GM18951 (cell line): ENCODE data around the gene PPP6R2.
"Not testable (repeated sequence)": the region's sequence is repeated elsewhere in the genome, so short reads cannot be mapped to it uniquely, and the experiment has no call there.

ENCODE experiments used
- POLR2A ChIP-seq: IDR thresholded peaks from 4 replicates; pipeline ENCODE4 v1.6.1; 2011; ENCODE audit warnings: mild to moderate bottlenecking; ENCODE audit not compliant: insufficient read length, insufficient read depth; ENCODE audit errors: extremely low read depth
- in situ Hi-C: fragments of 300-500 bp; cut with MboI; formaldehyde crosslinking; loops from one replicate; pipeline ENCODE4 v1.12.0; 2022; ENCODE audit warnings: low sequenced_read_pairs, mixed read lengths, inconsistent platforms; ENCODE audit not compliant: unreplicated experiment

The PPP6R2 gene

GRCh38 chr22:50400406-50400805, 57.3 kb downstream of the PPP6R2 start:
- in situ Hi-C loops: no loop called here
- TF ChIP-seq POLR2A: no peak

- TF ChIP-seq POLR2A: no peak
- in situ Hi-C loops: no loop called here
These were observed 57.8 kb downstream of the PPP6R2 start for GRCh38 chr22:50400931-50401330.

GRCh38 chr22:50401907-50402306, 58.8 kb downstream of the PPP6R2 start:
- in situ Hi-C loops: no loop called here
- TF ChIP-seq POLR2A: no peak

- in situ Hi-C loops: no loop called here
- TF ChIP-seq POLR2A: no peak
These were observed 60.6 kb downstream of the PPP6R2 start for GRCh38 chr22:50403701-50404101.

GRCh38 chr22:50406416-50407170, 63.5 kb downstream of the PPP6R2 start:
- in situ Hi-C loops: no loop called here
- TF ChIP-seq POLR2A: no peak

- in situ Hi-C loops: no loop called here
- TF ChIP-seq POLR2A: no peak
These were observed 65.2 kb downstream of the PPP6R2 start for GRCh38 chr22:50408311-50408710.

- in situ Hi-C loops: not testable (repeated sequence)
These were observed 65.8 kb downstream of the PPP6R2 start for GRCh38 chr22:50408954-50409353.

- no peak for TF ChIP-seq POLR2A
- in situ Hi-C loops: no loop called here
These were observed 71.5 kb downstream of the PPP6R2 start for GRCh38 chr22:50414476-50415248.

GRCh38 chr22:50415426-50415825, 72.3 kb downstream of the PPP6R2 start:
- TF ChIP-seq POLR2A: no peak

GRCh38 chr22:50416996-50417395, 73.9 kb downstream of the PPP6R2 start:
- in situ Hi-C loops: no loop called here
- TF ChIP-seq POLR2A: no peak

More at GRCh38 chr22:50415426-50415825, 72.3 kb downstream of the PPP6R2 start:
- in situ Hi-C loops: no loop called here

- TF ChIP-seq POLR2A: no peak
- in situ Hi-C loops: no loop called here
These were observed 74.5 kb downstream of the PPP6R2 start for GRCh38 chr22:50417411-50418210.

GRCh38 chr22:50418624-50419023, 75.5 kb downstream of the PPP6R2 start:
- TF ChIP-seq POLR2A: no peak
- in situ Hi-C loops: no loop called here

- TF ChIP-seq POLR2A: no peak
- in situ Hi-C loops: no loop called here
These were observed 76.0 kb downstream of the PPP6R2 start for GRCh38 chr22:50419116-50419515.

- in situ Hi-C loops: no loop called here
- no peak for TF ChIP-seq POLR2A
These were observed 76.9 kb downstream of the PPP6R2 start for GRCh38 chr22:50420015-50420414.

- TF ChIP-seq POLR2A: no peak
- in situ Hi-C loops: no loop called here
These were observed 77.5 kb downstream of the PPP6R2 start for GRCh38 chr22:50420581-50420980.
